Stomach (tissue), 4 donors: ENCODE results near the gene GLOD5.

Source experiments
- EP300 ChIP-seq: sonication (generic); formaldehyde crosslinking; IDR thresholded peaks from one replicate; pipeline ENCODE4 v1.6.1; 2017; ENCODE audit warnings: antibody characterized with exemption
- POLR2A ChIP-seq, 4 donors: fragments of 450-650 bp; IDR thresholded peaks; one replicate each; pipeline ENCODE4 v1.6.1; 2016; ENCODE audit warnings: antibody characterized with exemption in 4 of 4, control low read depth in 2 of 4, mild to moderate bottlenecking in 1 of 4, moderate library complexity in 1 of 4
- TF ChIP-seq, protein P1 (sequence below), 7 experiments: fragments of 450-650 bp in 4 of 7; fragments of 200-600 bp in 3 of 7; sonication (generic) in 3 of 7; IDR thresholded peaks; one replicate each; pipeline ENCODE4 v1.5.1; 2016 to 2019; ENCODE audit warnings: antibody characterized with exemption in 7 of 7, control low read depth in 2 of 7, mild to moderate bottlenecking in 1 of 7

DNA sequence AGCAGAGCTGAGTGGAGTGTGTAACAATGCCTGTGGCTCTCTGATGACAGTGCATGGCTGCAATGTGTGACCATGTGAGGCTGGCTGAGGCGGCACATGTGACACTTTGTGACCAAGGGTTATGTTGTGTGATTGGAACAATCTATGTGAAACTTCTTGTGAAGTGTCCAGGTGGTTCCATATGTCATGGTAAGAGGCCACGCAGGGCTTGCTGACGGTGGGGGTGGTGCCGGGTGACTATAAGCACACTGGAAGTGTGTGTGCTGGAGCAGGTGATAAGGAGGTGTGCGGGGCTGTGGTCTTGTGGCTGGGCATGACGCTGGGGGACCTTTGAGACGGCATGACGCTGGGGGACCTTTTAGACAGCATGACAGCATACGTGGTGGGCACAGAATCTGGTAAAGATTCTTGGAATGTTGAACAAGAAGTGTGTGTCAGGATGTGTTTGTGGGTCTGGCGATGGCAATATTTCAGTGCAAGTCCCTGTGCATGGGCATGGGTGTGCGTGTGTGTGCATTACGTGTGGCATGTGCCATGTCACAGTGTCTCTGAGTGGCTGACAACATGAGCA, 32.9 kb downstream of the GLOD5 start:
- TF ChIP-seq, protein P1, sequence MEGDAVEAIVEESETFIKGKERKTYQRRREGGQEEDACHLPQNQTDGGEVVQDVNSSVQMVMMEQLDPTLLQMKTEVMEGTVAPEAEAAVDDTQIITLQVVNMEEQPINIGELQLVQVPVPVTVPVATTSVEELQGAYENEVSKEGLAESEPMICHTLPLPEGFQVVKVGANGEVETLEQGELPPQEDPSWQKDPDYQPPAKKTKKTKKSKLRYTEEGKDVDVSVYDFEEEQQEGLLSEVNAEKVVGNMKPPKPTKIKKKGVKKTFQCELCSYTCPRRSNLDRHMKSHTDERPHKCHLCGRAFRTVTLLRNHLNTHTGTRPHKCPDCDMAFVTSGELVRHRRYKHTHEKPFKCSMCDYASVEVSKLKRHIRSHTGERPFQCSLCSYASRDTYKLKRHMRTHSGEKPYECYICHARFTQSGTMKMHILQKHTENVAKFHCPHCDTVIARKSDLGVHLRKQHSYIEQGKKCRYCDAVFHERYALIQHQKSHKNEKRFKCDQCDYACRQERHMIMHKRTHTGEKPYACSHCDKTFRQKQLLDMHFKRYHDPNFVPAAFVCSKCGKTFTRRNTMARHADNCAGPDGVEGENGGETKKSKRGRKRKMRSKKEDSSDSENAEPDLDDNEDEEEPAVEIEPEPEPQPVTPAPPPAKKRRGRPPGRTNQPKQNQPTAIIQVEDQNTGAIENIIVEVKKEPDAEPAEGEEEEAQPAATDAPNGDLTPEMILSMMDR (IDR thresholded peaks at IDR 0.05) = no peak
- TF ChIP-seq EP300 (no peak), POLR2A (IDR thresholded peaks at IDR 0.05) (no peak)
